ENCODE data around the gene CTIF. TPM values are rescaled to one million over a fixed set of nuclear protein-coding genes. Genes with fewer than 3 reads are reported as not detected.

The CTIF gene
- total and polyA plus RNA-seq, 4 donors: 10.6 to 26.7 (median 12.3) TPM

- Histone ChIP-seq H3K27me3 (ENCODE audit: control insufficient read depth in 4 of 4, insufficient read depth in 4 of 4, low read length in 3 of 4) (no peaks in the 10 kb centered on the region), H3K9ac (ENCODE audit: low read depth in 1 of 2, low read length in 2 of 2) (no peak overlapping the region), H3K4me3 (ENCODE audit: low read depth in 1 of 3, low read length in 3 of 3) (no peak overlapping the region), H3K4me1 (ENCODE audit: control insufficient read depth in 4 of 4, insufficient read depth in 4 of 4, low read length in 3 of 4) (no peaks in the 10 kb centered on the region), H3K36me3 (ENCODE audit: control insufficient read depth in 4 of 4, insufficient read depth in 3 of 4, low read depth in 1 of 4, low read length in 3 of 4) (no peaks in the 10 kb centered on the region), H3K9me3 (ENCODE audit: control insufficient read depth in 4 of 4, low read length in 3 of 4) (no peaks in the 10 kb centered on the region), H3K27ac (ENCODE audit: low read depth in 1 of 2, low read length in 2 of 2) (no peak overlapping the region)
- no peak for DNase-seq (ENCODE audit: low spot score)
- no peak for TF ChIP-seq FOXA1 (IDR thresholded peaks at IDR 0.05)
- no peak for TF ChIP-seq RAD21 (IDR thresholded peaks at IDR 0.05)
- no peak for TF ChIP-seq NR2F2 (IDR thresholded peaks at IDR 0.05)
- no peak for TF ChIP-seq REST (IDR thresholded peaks at IDR 0.05)
- TF ChIP-seq ZBTB33 (IDR thresholded peaks at IDR 0.05): no peak
- TF ChIP-seq FOXA2 (IDR thresholded peaks at IDR 0.05): no peak
- TF ChIP-seq JUND (IDR thresholded peaks at IDR 0.05): no peak
- no peak for TF ChIP-seq YY1 (IDR thresholded peaks at IDR 0.05)
- no peak for TF ChIP-seq HNF4A (conservative IDR thresholded peaks at IDR 0.05)
- no peak for TF ChIP-seq CTCF (IDR thresholded peaks at IDR 0.05; ENCODE audit: low read depth, low read length, missing input control)
- TF ChIP-seq SP1 (IDR thresholded peaks at IDR 0.05): no peak
- no peak for TF ChIP-seq ATF3 (IDR thresholded peaks at IDR 0.05)
- no peak for TF ChIP-seq RXRA (IDR thresholded peaks at IDR 0.05)
These were observed 13.2 kb upstream of the CTIF start for GRCh38 chr18:48525671-48526070.

GRCh38 chr18:48527461-48527860 is 11.4 kb upstream of the CTIF start:
- no peak overlapping the region for H3K9ac ChIP-seq (ENCODE audit: low read depth in 1 of 2, low read length in 2 of 2)
- H3K27me3 ChIP-seq (ENCODE audit: control insufficient read depth in 4 of 4, insufficient read depth in 4 of 4, low read length in 3 of 4): no peaks in the 10 kb centered on the region
- TF ChIP-seq FOXA2 (IDR thresholded peaks at IDR 0.05) (no peak), NR2F2 (IDR thresholded peaks at IDR 0.05) (no peak), GABPA (IDR thresholded peaks at IDR 0.05 in 1 of 2, conservative IDR thresholded peaks at IDR 0.05 in 1 of 2) (no peak), ZBTB33 (IDR thresholded peaks at IDR 0.05) (no peak), HNF4G (IDR thresholded peaks at IDR 0.05) (no peak), MAX (IDR thresholded peaks at IDR 0.05) (no peak), RAD21 (IDR thresholded peaks at IDR 0.05) (no peak), FOXA1 (IDR thresholded peaks at IDR 0.05) (no peak), YY1 (IDR thresholded peaks at IDR 0.05) (no peak)
- no peak for DNase-seq (ENCODE audit: low spot score)
- 94% methylated on average over 4 of the region's 4 CpGs for WGBS
- no peaks in the 10 kb centered on the region for H3K36me3 ChIP-seq (ENCODE audit: control insufficient read depth in 4 of 4, insufficient read depth in 3 of 4, low read depth in 1 of 4, low read length in 3 of 4)
- no peak overlapping the region for H3K4me3 ChIP-seq (ENCODE audit: low read depth in 1 of 3, low read length in 3 of 3)
- H3K4me1 ChIP-seq (ENCODE audit: control insufficient read depth in 4 of 4, insufficient read depth in 4 of 4, low read length in 3 of 4): no peaks in the 10 kb centered on the region
- H3K27ac ChIP-seq (ENCODE audit: low read depth in 1 of 2, low read length in 2 of 2): no peak overlapping the region
- H3K9me3 ChIP-seq (ENCODE audit: control insufficient read depth in 4 of 4, low read length in 3 of 4): no peaks in the 10 kb centered on the region

Data from liver (tissue), 9 donors.